Right atrium auricular region (tissue), 2 donors: ENCODE data around the gene MAJIN. TPM values are rescaled to one million over a fixed set of nuclear protein-coding genes. Genes with fewer than 3 reads are reported as not detected.

Experiments
- DNase-seq: peaks from one replicate; pipeline ENCODE4 v3.0.0-alpha.2; 2019; ENCODE audit warnings: low spot score
- H3K27ac ChIP-seq, 2 donors: fragments of 200-600 bp; sonication (generic); 1 replicate in 1 of 2; 2 replicates in 1 of 2; pipeline ENCODE4 v1.5.1; 2016 to 2019
- H3K27me3 ChIP-seq, 2 donors: fragments of 200-600 bp; sonication (generic); one replicate each; pipeline versions ENCODE4 v1.5.1 to v1.6.0; 2017 to 2019
- H3K36me3 ChIP-seq: fragments of 200-600 bp; sonication (generic); one replicate; pipeline ENCODE4 v1.5.1; 2016
- H3K4me1 ChIP-seq, 2 donors: fragments of 200-600 bp; sonication (generic); one replicate each; pipeline versions ENCODE4 v1.5.1 to v1.6.0; 2017 to 2019
- H3K4me3 ChIP-seq, 2 donors: fragments of 200-600 bp; sonication (generic); 1 replicate in 1 of 2; 2 replicates in 1 of 2; pipeline ENCODE4 v1.5.1; 2017 to 2019; ENCODE audit warnings: mild to moderate bottlenecking in 1 of 2, moderate library complexity in 1 of 2
- H3K9me3 ChIP-seq, 2 donors: fragments of 200-600 bp; sonication (generic); one replicate each; pipeline ENCODE4 v1.5.1; 2019
- total RNA-seq, 2 donors: library from RNA; depleted of rRNA; stranded (reverse); fragments of >200 nt; gene quantifications; one replicate each; pipeline ENCODE4 v1.1.0, GENCODE V29; 2016
- TF ChIP-seq, protein P1 (sequence below), 2 donors: fragments of 200-600 bp; sonication (generic); IDR thresholded peaks; one replicate each; pipeline ENCODE4 v1.5.1; 2019; ENCODE audit warnings: antibody characterized with exemption in 2 of 2

The MAJIN gene
- total RNA-seq, 2 donors from 2014 or later, result not detected

DNA sequence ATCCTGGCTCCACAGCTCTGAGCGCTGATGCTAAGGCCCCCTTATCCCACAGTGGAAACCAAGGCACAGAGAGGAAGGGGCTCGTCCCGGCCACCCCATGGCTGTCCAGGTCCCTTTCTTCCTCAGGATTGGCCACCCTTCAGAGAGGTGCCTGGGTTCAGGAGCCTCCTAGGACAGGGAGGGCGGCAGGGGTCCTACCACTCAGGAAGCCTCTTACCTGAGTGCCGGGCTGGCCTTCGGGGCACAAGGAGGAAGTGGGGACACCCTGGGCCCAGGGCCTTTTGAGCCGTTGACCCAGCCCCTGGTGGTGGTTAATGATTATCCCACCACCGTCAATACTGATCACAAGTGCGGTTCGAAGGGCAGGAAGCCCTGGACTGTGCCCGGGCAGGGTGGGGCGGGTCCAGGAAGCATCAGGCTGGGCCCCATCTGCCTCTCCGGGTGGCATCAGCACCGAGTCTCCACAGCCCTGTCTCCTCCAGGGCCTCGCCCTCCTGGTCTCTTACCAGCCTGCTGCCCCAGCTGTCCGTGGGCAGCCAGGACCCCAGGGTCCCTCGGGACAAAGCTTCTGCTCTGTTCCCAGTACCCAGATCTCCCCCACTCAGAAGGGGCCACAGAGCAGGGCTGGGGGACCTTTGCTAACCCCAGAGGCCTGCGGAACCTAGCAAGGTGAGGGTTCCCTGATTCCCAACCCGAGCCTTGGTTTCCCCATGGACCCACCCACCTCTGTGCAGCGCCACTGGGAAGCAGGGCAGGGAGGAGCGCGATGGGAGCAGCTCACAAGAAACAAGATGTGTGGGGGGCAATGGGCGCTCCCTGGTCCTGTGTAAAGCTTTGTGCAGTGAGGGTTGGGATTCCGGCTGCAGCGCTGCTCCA, 78.5 kb downstream of the MAJIN start:
- DNase-seq, result no peak
- Histone ChIP-seq H3K27me3 (no peaks in the 10 kb centered on the region), H3K4me3 (no peak overlapping the region), H3K36me3 (peaks cover 19% of the 10 kb centered on the region), H3K9me3 (no peaks in the 10 kb centered on the region), H3K4me1 (peaks cover 0 to 33% of the 10 kb centered on the region in 2 donors), H3K27ac (peak overlapping the region in 1 of 2 donors; percentile 32)
- TF ChIP-seq, protein P1, sequence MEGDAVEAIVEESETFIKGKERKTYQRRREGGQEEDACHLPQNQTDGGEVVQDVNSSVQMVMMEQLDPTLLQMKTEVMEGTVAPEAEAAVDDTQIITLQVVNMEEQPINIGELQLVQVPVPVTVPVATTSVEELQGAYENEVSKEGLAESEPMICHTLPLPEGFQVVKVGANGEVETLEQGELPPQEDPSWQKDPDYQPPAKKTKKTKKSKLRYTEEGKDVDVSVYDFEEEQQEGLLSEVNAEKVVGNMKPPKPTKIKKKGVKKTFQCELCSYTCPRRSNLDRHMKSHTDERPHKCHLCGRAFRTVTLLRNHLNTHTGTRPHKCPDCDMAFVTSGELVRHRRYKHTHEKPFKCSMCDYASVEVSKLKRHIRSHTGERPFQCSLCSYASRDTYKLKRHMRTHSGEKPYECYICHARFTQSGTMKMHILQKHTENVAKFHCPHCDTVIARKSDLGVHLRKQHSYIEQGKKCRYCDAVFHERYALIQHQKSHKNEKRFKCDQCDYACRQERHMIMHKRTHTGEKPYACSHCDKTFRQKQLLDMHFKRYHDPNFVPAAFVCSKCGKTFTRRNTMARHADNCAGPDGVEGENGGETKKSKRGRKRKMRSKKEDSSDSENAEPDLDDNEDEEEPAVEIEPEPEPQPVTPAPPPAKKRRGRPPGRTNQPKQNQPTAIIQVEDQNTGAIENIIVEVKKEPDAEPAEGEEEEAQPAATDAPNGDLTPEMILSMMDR (IDR thresholded peaks at IDR 0.05), result no peak

DNA sequence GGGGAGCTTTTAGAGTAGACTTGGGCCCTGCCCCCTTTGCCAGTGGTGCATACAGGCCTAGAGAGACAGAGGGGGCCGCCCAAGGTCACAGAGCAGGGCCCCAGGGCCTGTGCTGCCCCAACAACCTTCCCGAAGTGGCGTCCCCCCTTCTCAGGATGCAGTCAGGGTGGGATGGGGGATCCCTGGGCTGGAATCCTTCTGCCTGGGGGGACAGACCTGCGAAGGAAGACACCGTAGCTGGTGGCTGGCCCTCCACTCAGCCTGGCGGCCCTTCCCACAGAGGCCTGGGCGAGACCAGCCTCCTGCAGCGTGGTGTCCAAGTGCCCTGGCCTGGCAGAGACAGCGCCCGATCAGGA, 79.1 kb downstream of the MAJIN start:
- no peaks in the 10 kb centered on the region for H3K9me3 ChIP-seq
- H3K4me3 ChIP-seq, result no peak overlapping the region
- peak overlapping the region in 1 of 2 donors; percentile 27 for H3K27ac ChIP-seq
- H3K36me3 ChIP-seq, result peaks cover 13% of the 10 kb centered on the region
- H3K27me3 ChIP-seq, result no peaks in the 10 kb centered on the region
- no peak for DNase-seq
- peaks cover 0 to 39% of the 10 kb centered on the region in 2 donors for H3K4me1 ChIP-seq
- TF ChIP-seq, protein P1 (IDR thresholded peaks at IDR 0.05), result no peak

DNA sequence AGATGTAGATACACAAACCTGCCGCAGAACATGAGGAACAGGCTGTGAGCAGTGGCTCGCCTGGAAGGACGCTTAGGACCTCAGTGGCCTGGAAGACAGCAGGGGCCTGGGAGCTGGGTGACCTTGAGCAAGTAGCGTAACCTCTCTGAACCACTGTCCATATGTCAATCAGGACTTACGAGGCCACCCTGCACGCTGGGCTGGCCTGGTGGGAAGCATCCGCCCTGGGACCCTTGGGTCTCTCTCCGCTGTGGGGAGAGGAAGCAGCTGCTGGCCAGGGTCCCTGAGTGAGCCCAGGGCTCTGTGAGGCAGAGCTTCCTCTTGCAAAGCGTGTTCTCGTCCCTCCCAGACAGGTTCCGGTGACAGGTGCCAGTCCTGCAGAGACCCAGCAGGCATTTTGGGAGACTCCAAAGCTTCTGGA, 79.5 kb downstream of the MAJIN start:
- no peak for DNase-seq
- TF ChIP-seq, protein P1 (IDR thresholded peaks at IDR 0.05), result no peak
- H3K27me3 ChIP-seq, result no peaks in the 10 kb centered on the region
- H3K4me3 ChIP-seq, result no peak overlapping the region
- H3K27ac ChIP-seq, result peak overlapping the region in 1 of 2 donors; percentile 27
- H3K4me1 ChIP-seq, result peaks cover 0 to 43% of the 10 kb centered on the region in 2 donors
- peaks cover 9% of the 10 kb centered on the region for H3K36me3 ChIP-seq
- no peaks in the 10 kb centered on the region for H3K9me3 ChIP-seq

DNA sequence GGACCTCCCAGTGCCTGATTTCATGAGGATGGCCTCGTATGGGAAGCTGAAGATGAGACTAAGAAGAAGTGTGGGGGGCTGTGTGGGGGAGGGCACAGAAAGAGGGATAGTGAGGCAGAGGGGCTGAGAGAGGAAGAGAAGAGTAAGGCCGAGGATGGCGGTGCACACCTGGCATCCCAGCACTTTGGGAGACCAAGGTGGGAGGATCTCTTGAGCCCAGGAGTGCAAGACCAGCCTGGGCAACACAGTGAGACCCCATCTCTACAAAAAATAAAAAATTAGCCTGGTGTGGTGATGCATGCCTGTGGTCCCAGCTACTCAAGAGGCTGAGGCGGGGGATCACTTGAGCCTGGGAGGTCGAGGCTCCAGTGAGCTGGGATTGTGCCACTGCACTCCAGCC, 80.0 kb downstream of the MAJIN start:
- Histone ChIP-seq H3K36me3 (peaks cover 5% of the 10 kb centered on the region), H3K4me3 (no peak overlapping the region), H3K4me1 (peaks cover 0 to 45% of the 10 kb centered on the region in 2 donors), H3K27ac (no peak overlapping the region), H3K9me3 (no peaks in the 10 kb centered on the region), H3K27me3 (no peaks in the 10 kb centered on the region)
- TF ChIP-seq, protein P1 (IDR thresholded peaks at IDR 0.05), result no peak
- DNase-seq, result no peak

DNA sequence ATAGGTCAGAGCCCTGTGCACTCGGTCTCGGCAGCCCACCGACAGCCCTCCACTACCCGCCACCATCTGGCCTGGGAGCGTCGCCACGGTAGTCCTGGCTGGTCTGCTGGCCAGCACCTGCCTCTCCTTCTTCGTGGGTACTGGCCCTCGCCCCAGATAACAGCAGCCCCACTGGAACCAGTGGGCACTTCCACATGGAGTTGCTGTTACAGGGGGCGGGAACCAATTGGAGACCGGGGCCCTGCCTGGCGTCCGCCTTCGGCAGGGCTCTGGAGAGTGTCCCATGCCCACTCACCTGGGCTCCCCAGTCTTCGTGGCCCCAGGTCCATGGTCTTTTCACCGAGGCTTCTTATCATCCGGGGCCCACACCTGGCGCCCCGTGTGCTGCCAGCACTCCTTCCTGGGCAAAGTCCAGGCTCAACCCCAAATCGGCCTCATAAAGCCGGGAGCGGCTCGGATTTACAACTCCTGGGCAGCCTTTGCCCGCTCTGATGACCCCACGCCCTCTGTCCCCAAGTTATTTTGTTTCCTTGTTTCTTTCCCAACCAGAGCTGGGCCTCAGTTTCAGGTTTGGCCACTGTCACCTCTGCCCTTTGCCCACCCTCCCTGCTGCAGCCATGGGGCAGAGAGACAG, 80.6 kb downstream of the MAJIN start:
- Histone ChIP-seq H3K4me3 (no peak overlapping the region), H3K9me3 (no peaks in the 10 kb centered on the region), H3K27ac (no peak overlapping the region), H3K4me1 (peaks cover 0 to 45% of the 10 kb centered on the region in 2 donors), H3K27me3 (no peaks in the 10 kb centered on the region), H3K36me3 (peaks cover 5% of the 10 kb centered on the region)
- TF ChIP-seq, protein P1 (IDR thresholded peaks at IDR 0.05), result no peak
- DNase-seq, result no peak
